ENCODE data around the gene SS18L1.
A peak's percentile ranks its signal among the peaks of the same experiment; 100 is the strongest.

Gene SS18L1

DNA sequence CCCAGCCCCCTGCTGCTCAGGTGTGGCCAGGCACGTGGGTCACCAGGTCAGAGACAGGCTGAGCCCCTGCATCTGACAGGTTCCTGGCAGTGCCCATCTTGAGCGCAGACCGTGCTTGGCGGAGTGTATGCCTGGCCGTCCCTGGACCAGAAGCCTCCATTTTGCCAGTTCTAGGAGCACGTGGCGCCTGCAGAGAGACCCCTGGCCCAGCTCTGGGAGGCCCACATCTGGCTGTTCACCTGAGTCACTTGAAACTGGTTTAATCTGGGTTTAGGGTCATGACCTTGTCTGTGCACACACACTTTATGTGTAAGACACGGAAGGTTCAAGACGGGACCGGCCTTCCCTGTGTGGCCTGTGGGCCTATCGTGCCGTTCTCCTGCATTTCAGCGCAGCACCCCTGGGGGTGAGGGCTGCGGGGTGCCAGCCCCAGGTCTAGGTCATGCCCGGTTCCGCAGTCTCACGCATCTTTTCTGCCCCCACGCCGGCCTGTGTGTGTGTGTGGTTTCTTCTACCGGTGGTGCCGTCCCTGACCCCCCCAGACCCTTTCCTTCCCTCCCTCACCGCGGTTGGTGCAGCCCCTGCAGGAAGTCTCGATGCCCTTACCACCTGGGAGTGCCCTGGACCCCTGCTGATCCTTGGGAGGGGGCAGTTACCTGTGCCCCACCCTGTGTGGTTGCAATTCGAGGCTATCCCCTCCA, 14.0 kb downstream of the SS18L1 start:
- H3K4me3 ChIP-seq (ENCODE audit: low read depth, low read length): no peak overlapping the region
- no peak for TF ChIP-seq CTCF (IDR thresholded peaks at IDR 0.05; ENCODE audit: insufficient read depth, low read depth, low read length, missing control alignments)
- DNase-seq (ENCODE audit: low read depth): no peak

- H3K4me3 ChIP-seq (ENCODE audit: low read depth, low read length): no peak overlapping the region
- DNase-seq (ENCODE audit: low read depth): no peak
- no peak for TF ChIP-seq CTCF (IDR thresholded peaks at IDR 0.05; ENCODE audit: insufficient read depth, low read depth, low read length, missing control alignments)
Observed at GRCh38 chr20:62158088-62158400, 14.5 kb downstream of the SS18L1 start.

DNA sequence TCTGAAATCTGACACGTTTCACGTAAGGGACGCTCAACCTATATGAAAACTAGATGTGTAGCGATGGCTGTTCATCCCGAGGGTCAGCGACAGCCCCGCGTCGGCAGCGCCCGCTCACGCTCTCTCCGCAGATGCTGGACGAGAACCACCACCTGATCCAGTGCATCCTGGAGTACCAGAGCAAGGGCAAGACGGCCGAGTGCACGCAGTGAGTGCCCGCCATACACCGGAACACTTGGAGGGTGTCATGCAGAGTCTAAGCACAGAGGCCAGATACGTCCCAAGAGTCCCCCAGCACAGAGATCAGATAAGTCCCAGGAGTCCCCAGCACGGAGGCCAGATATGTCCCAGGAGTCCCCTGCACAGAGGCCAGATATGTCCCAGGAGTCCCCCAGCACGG, 15.0 kb downstream of the SS18L1 start:
- H3K4me3 ChIP-seq (ENCODE audit: low read depth, low read length): no peak overlapping the region
- DNase-seq (ENCODE audit: low read depth): no peak
- TF ChIP-seq CTCF (IDR thresholded peaks at IDR 0.05; ENCODE audit: insufficient read depth, low read depth, low read length, missing control alignments): no peak

GRCh38 chr20:62159052-62159451, 15.5 kb downstream of the SS18L1 start:
- no peak for DNase-seq (ENCODE audit: low read depth)
- no peak for TF ChIP-seq CTCF (IDR thresholded peaks at IDR 0.05; ENCODE audit: insufficient read depth, low read depth, low read length, missing control alignments)
- no peak overlapping the region for H3K4me3 ChIP-seq (ENCODE audit: low read depth, low read length)

DNA sequence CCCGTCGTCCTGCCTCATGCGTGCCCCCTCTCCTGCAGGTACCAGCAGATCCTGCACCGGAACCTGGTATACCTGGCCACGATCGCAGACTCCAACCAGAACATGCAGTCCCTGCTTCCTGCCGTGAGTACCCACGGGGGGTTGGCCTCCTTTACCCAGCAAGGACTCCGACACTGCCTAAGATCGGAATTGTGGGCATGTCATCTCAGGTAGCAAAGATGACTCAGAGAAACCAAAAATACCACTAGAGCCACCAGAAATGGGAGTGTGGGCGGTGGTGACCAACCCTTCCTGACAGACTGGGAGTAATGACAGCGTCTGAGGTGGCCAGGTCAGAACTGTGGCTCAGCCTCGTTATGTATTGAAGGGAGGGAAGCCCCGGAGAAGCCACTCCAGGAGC, 16.3 kb downstream of the SS18L1 start:
- H3K4me3 ChIP-seq (ENCODE audit: low read depth, low read length): no peak overlapping the region
- peak; percentile 79 for DNase-seq (ENCODE audit: low read depth)
- no peak for TF ChIP-seq CTCF (IDR thresholded peaks at IDR 0.05; ENCODE audit: insufficient read depth, low read depth, low read length, missing control alignments)

GRCh38 chr20:62160253-62160652, 16.7 kb downstream of the SS18L1 start:
- DNase-seq (ENCODE audit: low read depth): no peak
- TF ChIP-seq CTCF (IDR thresholded peaks at IDR 0.05; ENCODE audit: insufficient read depth, low read depth, low read length, missing control alignments): no peak
- no peak overlapping the region for H3K4me3 ChIP-seq (ENCODE audit: low read depth, low read length)

GRCh38 chr20:62160876-62161275, 17.3 kb downstream of the SS18L1 start:
- DNase-seq (ENCODE audit: low read depth): no peak
- no peak for TF ChIP-seq CTCF (IDR thresholded peaks at IDR 0.05; ENCODE audit: insufficient read depth, low read depth, low read length, missing control alignments)
- H3K4me3 ChIP-seq (ENCODE audit: low read depth, low read length): no peak overlapping the region

Data from GM12865 (cell line).